ENCODE measurements around the gene AZU1.

DNA sequence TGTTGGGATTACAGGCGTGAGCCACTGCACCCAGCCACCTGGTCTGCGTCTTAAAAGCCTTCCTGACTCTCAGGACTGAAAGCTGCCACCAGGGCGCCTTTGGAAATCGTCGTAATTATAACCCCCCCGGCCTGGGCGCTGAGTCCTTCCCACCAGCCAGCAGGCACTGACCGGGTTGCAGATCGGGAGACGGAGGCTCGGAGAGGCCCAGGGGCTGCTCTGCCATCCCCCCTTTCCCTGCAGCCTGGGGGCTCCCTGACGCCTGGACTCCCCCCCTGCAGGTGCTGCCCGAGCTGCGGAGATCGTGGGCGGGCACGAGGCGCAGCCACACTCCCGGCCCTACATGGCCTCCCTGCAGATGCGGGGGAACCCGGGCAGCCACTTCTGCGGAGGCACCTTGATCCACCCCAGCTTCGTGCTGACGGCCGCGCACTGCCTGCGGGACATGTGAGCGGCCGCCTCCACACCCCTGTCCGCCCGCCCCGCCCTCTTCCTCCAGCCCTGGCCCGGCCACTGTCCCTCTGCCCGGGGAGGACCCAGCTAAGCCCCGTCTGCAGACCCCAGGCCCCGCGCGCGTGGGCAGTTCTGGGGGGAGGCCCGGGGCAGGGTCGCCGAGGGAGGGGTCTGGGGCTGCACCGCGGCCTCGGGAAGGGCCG is 15.7 kb downstream of the AZU1 start:
- TF ChIP-seq, protein P1, sequence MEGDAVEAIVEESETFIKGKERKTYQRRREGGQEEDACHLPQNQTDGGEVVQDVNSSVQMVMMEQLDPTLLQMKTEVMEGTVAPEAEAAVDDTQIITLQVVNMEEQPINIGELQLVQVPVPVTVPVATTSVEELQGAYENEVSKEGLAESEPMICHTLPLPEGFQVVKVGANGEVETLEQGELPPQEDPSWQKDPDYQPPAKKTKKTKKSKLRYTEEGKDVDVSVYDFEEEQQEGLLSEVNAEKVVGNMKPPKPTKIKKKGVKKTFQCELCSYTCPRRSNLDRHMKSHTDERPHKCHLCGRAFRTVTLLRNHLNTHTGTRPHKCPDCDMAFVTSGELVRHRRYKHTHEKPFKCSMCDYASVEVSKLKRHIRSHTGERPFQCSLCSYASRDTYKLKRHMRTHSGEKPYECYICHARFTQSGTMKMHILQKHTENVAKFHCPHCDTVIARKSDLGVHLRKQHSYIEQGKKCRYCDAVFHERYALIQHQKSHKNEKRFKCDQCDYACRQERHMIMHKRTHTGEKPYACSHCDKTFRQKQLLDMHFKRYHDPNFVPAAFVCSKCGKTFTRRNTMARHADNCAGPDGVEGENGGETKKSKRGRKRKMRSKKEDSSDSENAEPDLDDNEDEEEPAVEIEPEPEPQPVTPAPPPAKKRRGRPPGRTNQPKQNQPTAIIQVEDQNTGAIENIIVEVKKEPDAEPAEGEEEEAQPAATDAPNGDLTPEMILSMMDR (IDR thresholded peaks at IDR 0.05; ENCODE audit: borderline replicate concordance, extremely low read depth, low read length, poor library complexity, severe bottlenecking) = no peak
- TF ChIP-seq EZH2 (IDR thresholded peaks at IDR 0.05; ENCODE audit: borderline replicate concordance, low read depth, low read length, severe bottlenecking) = no peak

All from DND-41 (cell line).